Measurements from ENCODE around the gene CNNM1.

CNNM1 gene

GRCh38 chr10:99303899-99304861 lies 25.0 kb upstream of the CNNM1 start:
- Histone ChIP-seq H3K23ac (ENCODE audit: low read length) (no peak overlapping the region), H3K18ac (ENCODE audit: low read length) (no peak overlapping the region), H2AFZ (ENCODE audit: insufficient read depth, low read length, poor library complexity) (no peak overlapping the region), H3K4me3 (ENCODE audit: low read depth, low read length) (no peak overlapping the region), H3K27me3 (ENCODE audit: insufficient read depth, low read length) (no peaks in the 10 kb centered on the region), H2BK5ac (ENCODE audit: low read depth, low read length, poor library complexity) (no peak overlapping the region), H4K8ac (ENCODE audit: low read depth, low read length) (no peak overlapping the region), H2BK120ac (ENCODE audit: insufficient read depth, low read length, poor library complexity) (no peak overlapping the region), H3K79me2 (ENCODE audit: control insufficient read depth, insufficient read depth, low read length, poor library complexity) (no peaks in the 10 kb centered on the region), H3K9me3 (ENCODE audit: insufficient read depth, low read depth, low read length) (no peaks in the 10 kb centered on the region), H3K27ac (ENCODE audit: low read depth, low read length) (no peak overlapping the region), H3K14ac (ENCODE audit: low read length) (no peak overlapping the region), H3K36me3 (ENCODE audit: control insufficient read depth in 1 of 2, insufficient read depth in 2 of 2, low read length in 2 of 2) (no peaks in the 10 kb centered on the region), H2AK5ac (ENCODE audit: low read length) (no peak overlapping the region), H3K4ac (ENCODE audit: low read depth, low read length) (no peak overlapping the region), H3K4me2 (ENCODE audit: low read length) (no peak overlapping the region), H3K4me1 (ENCODE audit: control insufficient read depth in 1 of 2, insufficient read depth in 2 of 2, low read length in 2 of 2) (peaks cover 0 to 6% of the 10 kb centered on the region in 2 experiments), H3K79me1 (ENCODE audit: low read length) (no peaks in the 10 kb centered on the region), H4K12ac (ENCODE audit: low read depth, low read length) (no peak overlapping the region), H4K91ac (ENCODE audit: low read depth, low read length) (no peak overlapping the region), H2BK12ac (ENCODE audit: low read length) (no peak overlapping the region), H3K9ac (ENCODE audit: low read length) (no peak overlapping the region)
- no peak for DNase-seq
- no CpG with 5 or more reads among the region's 5 CpGs for WGBS (ENCODE audit: extremely low coverage, insufficient coverage, insufficient read length)

- H3K23ac ChIP-seq (ENCODE audit: low read length): no peak overlapping the region
- H3K9me3 ChIP-seq (ENCODE audit: insufficient read depth, low read depth, low read length): no peaks in the 10 kb centered on the region
- no peak overlapping the region for H2BK120ac ChIP-seq (ENCODE audit: insufficient read depth, low read length, poor library complexity)
- H2BK12ac ChIP-seq (ENCODE audit: low read length): no peak overlapping the region
- no peaks in the 10 kb centered on the region for H3K79me2 ChIP-seq (ENCODE audit: control insufficient read depth, insufficient read depth, low read length, poor library complexity)
- no peak overlapping the region for H3K14ac ChIP-seq (ENCODE audit: low read length)
- no peak overlapping the region for H3K18ac ChIP-seq (ENCODE audit: low read length)
- DNase-seq: no peak
- H3K4me2 ChIP-seq (ENCODE audit: low read length): no peak overlapping the region
- no peak overlapping the region for H3K27ac ChIP-seq (ENCODE audit: low read depth, low read length)
- no peak overlapping the region for H4K12ac ChIP-seq (ENCODE audit: low read depth, low read length)
- H3K4ac ChIP-seq (ENCODE audit: low read depth, low read length): no peak overlapping the region
- no peak overlapping the region for H4K91ac ChIP-seq (ENCODE audit: low read depth, low read length)
- H2AFZ ChIP-seq (ENCODE audit: insufficient read depth, low read length, poor library complexity): no peak overlapping the region
- no peak overlapping the region for H3K4me3 ChIP-seq (ENCODE audit: low read depth, low read length)
- no peaks in the 10 kb centered on the region for H3K79me1 ChIP-seq (ENCODE audit: low read length)
- H2BK5ac ChIP-seq (ENCODE audit: low read depth, low read length, poor library complexity): no peak overlapping the region
- H2AK5ac ChIP-seq (ENCODE audit: low read length): no peak overlapping the region
- no peak overlapping the region for H4K8ac ChIP-seq (ENCODE audit: low read depth, low read length)
- no peak overlapping the region for H3K9ac ChIP-seq (ENCODE audit: low read length)
- no peaks in the 10 kb centered on the region for H3K27me3 ChIP-seq (ENCODE audit: insufficient read depth, low read length)
- peaks cover 0 to 6% of the 10 kb centered on the region in 2 experiments for H3K4me1 ChIP-seq (ENCODE audit: control insufficient read depth in 1 of 2, insufficient read depth in 2 of 2, low read length in 2 of 2)
- no peaks in the 10 kb centered on the region for H3K36me3 ChIP-seq (ENCODE audit: control insufficient read depth in 1 of 2, insufficient read depth in 2 of 2, low read length in 2 of 2)
These were observed 24.3 kb upstream of the CNNM1 start for GRCh38 chr10:99304862-99305229.

- no peaks in the 10 kb centered on the region for H3K36me3 ChIP-seq (ENCODE audit: control insufficient read depth in 1 of 2, insufficient read depth in 2 of 2, low read length in 2 of 2)
- H3K27me3 ChIP-seq (ENCODE audit: insufficient read depth, low read length): no peaks in the 10 kb centered on the region
- no peak overlapping the region for H4K12ac ChIP-seq (ENCODE audit: low read depth, low read length)
- no peak overlapping the region for H2AK5ac ChIP-seq (ENCODE audit: low read length)
- H2AFZ ChIP-seq (ENCODE audit: insufficient read depth, low read length, poor library complexity): no peak overlapping the region
- no peak overlapping the region for H2BK5ac ChIP-seq (ENCODE audit: low read depth, low read length, poor library complexity)
- no peak overlapping the region for H3K23ac ChIP-seq (ENCODE audit: low read length)
- peaks cover 2% of the 10 kb centered on the region for H3K9me3 ChIP-seq (ENCODE audit: insufficient read depth, low read depth, low read length)
- no peak for DNase-seq
- H2BK12ac ChIP-seq (ENCODE audit: low read length): no peak overlapping the region
- H3K14ac ChIP-seq (ENCODE audit: low read length): no peak overlapping the region
- H3K4ac ChIP-seq (ENCODE audit: low read depth, low read length): no peak overlapping the region
- no peak overlapping the region for H4K91ac ChIP-seq (ENCODE audit: low read depth, low read length)
- WGBS (ENCODE audit: extremely low coverage, insufficient coverage, insufficient read length): no CpG with 5 or more reads among the region's 2 CpGs
- H3K4me1 ChIP-seq (ENCODE audit: control insufficient read depth in 1 of 2, insufficient read depth in 2 of 2, low read length in 2 of 2): no peaks in the 10 kb centered on the region
- H2BK120ac ChIP-seq (ENCODE audit: insufficient read depth, low read length, poor library complexity): no peak overlapping the region
- H3K79me2 ChIP-seq (ENCODE audit: control insufficient read depth, insufficient read depth, low read length, poor library complexity): no peaks in the 10 kb centered on the region
- no peak overlapping the region for H3K18ac ChIP-seq (ENCODE audit: low read length)
- no peak overlapping the region for H3K9ac ChIP-seq (ENCODE audit: low read length)
- H3K79me1 ChIP-seq (ENCODE audit: low read length): no peaks in the 10 kb centered on the region
- no peak overlapping the region for H3K27ac ChIP-seq (ENCODE audit: low read depth, low read length)
- no peak overlapping the region for H3K4me3 ChIP-seq (ENCODE audit: low read depth, low read length)
- H3K4me2 ChIP-seq (ENCODE audit: low read length): no peak overlapping the region
- no peak overlapping the region for H4K8ac ChIP-seq (ENCODE audit: low read depth, low read length)
These were observed 16.7 kb upstream of the CNNM1 start for GRCh38 chr10:99312501-99312900.

- H3K4me2 ChIP-seq (ENCODE audit: low read length): no peak overlapping the region
These were observed 13.3 kb upstream of the CNNM1 start for GRCh38 chr10:99315853-99316252.

More at GRCh38 chr10:99315853-99316252, 13.3 kb upstream of the CNNM1 start:
- Histone ChIP-seq H3K14ac (ENCODE audit: low read length) (no peak overlapping the region), H4K12ac (ENCODE audit: low read depth, low read length) (no peak overlapping the region), H2BK120ac (ENCODE audit: insufficient read depth, low read length, poor library complexity) (no peak overlapping the region), H3K27me3 (ENCODE audit: insufficient read depth, low read length) (no peaks in the 10 kb centered on the region), H2BK12ac (ENCODE audit: low read length) (no peak overlapping the region), H3K79me2 (ENCODE audit: control insufficient read depth, insufficient read depth, low read length, poor library complexity) (no peaks in the 10 kb centered on the region), H3K4me1 (ENCODE audit: control insufficient read depth in 1 of 2, insufficient read depth in 2 of 2, low read length in 2 of 2) (no peaks in the 10 kb centered on the region), H3K27ac (ENCODE audit: low read depth, low read length) (no peak overlapping the region), H3K18ac (ENCODE audit: low read length) (no peak overlapping the region), H2AFZ (ENCODE audit: insufficient read depth, low read length, poor library complexity) (no peak overlapping the region), H3K36me3 (ENCODE audit: control insufficient read depth in 1 of 2, insufficient read depth in 2 of 2, low read length in 2 of 2) (no peaks in the 10 kb centered on the region), H2BK5ac (ENCODE audit: low read depth, low read length, poor library complexity) (no peak overlapping the region), H3K9ac (ENCODE audit: low read length) (no peak overlapping the region), H2AK5ac (ENCODE audit: low read length) (no peak overlapping the region), H3K4ac (ENCODE audit: low read depth, low read length) (no peak overlapping the region), H3K23ac (ENCODE audit: low read length) (no peak overlapping the region), H3K4me3 (ENCODE audit: low read depth, low read length) (no peak overlapping the region), H3K79me1 (ENCODE audit: low read length) (no peaks in the 10 kb centered on the region), H4K8ac (ENCODE audit: low read depth, low read length) (no peak overlapping the region), H3K9me3 (ENCODE audit: insufficient read depth, low read depth, low read length) (peaks cover 2% of the 10 kb centered on the region), H4K91ac (ENCODE audit: low read depth, low read length) (no peak overlapping the region)
- no CpG with 5 or more reads among the region's 16 CpGs for WGBS (ENCODE audit: extremely low coverage, insufficient coverage, insufficient read length)
- no peak for DNase-seq

Measured in trophoblast cell (in vitro differentiated cells and primary cell).